LHCN-M2 (cell line): ENCODE data around the gene GLUL. TPM values are rescaled to one million over a fixed set of nuclear protein-coding genes. Genes with fewer than 3 reads are reported as not detected.

Source experiments
- total RNA-seq: library from RNA; depleted of rRNA; stranded (reverse); fragments of >200 nt; gene quantifications from 2 replicates; pipeline ENCODE4 v1.2.3, GENCODE V29; 2014; rRNA removed

GLUL gene
- total RNA-seq, 1 experiment from 2014 or later, result 387 TPM

Other genes starting within 250 kb of the GLUL start
- gene TEDDM1, start 8.9 kb upstream of the GLUL start, total RNA-seq, result not detected in 2 replicates
- gene RGSL1, start 58.4 kb upstream of the GLUL start, total RNA-seq, result not detected in 2 replicates
- 5.7 and 6.1 TPM in 2 replicates for gene RNASEL, start 197.5 kb upstream of the GLUL start, total RNA-seq
- 0.06 TPM in 1 of 2 replicates, not detected in the other for gene RGS16, start 212.6 kb upstream of the GLUL start, total RNA-seq